ENCODE results near the gene CADM1. TPM values are rescaled to one million over a fixed set of nuclear protein-coding genes. Genes with fewer than 3 reads are reported as not detected.
A peak's percentile ranks its signal among the peaks of the same experiment; 100 is the strongest.

CADM1 gene
- total RNA-seq, 1 donor: 86.5 TPM

DNA sequence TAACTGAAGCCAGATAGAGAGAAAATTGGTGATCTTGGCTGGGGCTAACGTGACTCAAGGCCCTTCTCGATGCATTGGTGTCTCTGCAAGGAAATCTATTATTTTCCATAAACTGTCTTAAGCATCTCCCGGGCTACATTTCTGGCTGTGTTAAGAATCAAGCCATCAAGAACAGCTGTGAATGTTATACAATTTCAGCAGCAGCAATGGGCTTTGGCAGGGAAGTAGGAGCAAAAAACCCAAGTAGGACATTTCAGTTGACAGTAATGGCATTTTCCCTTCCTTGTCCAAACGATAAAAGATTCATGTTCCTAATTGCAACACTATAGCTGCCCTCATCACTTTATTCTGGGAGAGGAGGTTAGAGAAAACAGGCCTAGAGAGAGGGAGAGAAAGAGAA, 335.0 kb downstream of the CADM1 start:
- Histone ChIP-seq H3K9me3 (ENCODE audit: low read depth, low read length) (no peaks in the 10 kb centered on the region), H2AFZ (ENCODE audit: low read length) (no peak overlapping the region), H3K4me3 (ENCODE audit: insufficient read depth, low read length) (no peak overlapping the region), H3K36me3 (ENCODE audit: insufficient read depth, low read length) (no peaks in the 10 kb centered on the region), H4K20me1 (ENCODE audit: insufficient read depth, low read length) (no peaks in the 10 kb centered on the region), H3K4me1 (ENCODE audit: insufficient read depth, low read length) (no peaks in the 10 kb centered on the region), H3K27me3 (ENCODE audit: insufficient read depth, low read length) (no peaks in the 10 kb centered on the region), H3K27ac (ENCODE audit: low read depth, low read length) (no peak overlapping the region), H3K4me2 (ENCODE audit: insufficient read depth, low read length) (no peak overlapping the region), H3K79me2 (ENCODE audit: insufficient read depth, low read length) (no peaks in the 10 kb centered on the region)
- no peak for DNase-seq (ENCODE audit: insufficient read length, low spot score, missing footprints)
- no peak for TF ChIP-seq CTCF (IDR thresholded peaks at IDR 0.05; ENCODE audit: extremely low read depth, low read depth, low read length)

GRCh38 chr11:115168686-115169085, 335.5 kb downstream of the CADM1 start:
- no peak for DNase-seq (ENCODE audit: insufficient read length, low spot score, missing footprints)
- Histone ChIP-seq H3K9me3 (ENCODE audit: low read depth, low read length) (no peaks in the 10 kb centered on the region), H3K4me3 (ENCODE audit: insufficient read depth, low read length) (no peak overlapping the region), H2AFZ (ENCODE audit: low read length) (no peak overlapping the region), H3K79me2 (ENCODE audit: insufficient read depth, low read length) (no peaks in the 10 kb centered on the region), H3K27ac (ENCODE audit: low read depth, low read length) (no peak overlapping the region), H3K4me1 (ENCODE audit: insufficient read depth, low read length) (no peaks in the 10 kb centered on the region), H4K20me1 (ENCODE audit: insufficient read depth, low read length) (no peaks in the 10 kb centered on the region), H3K36me3 (ENCODE audit: insufficient read depth, low read length) (no peaks in the 10 kb centered on the region), H3K4me2 (ENCODE audit: insufficient read depth, low read length) (peak overlapping the region; percentile 2), H3K27me3 (ENCODE audit: insufficient read depth, low read length) (no peaks in the 10 kb centered on the region)
- TF ChIP-seq CTCF (IDR thresholded peaks at IDR 0.05; ENCODE audit: extremely low read depth, low read depth, low read length): no peak

GRCh38 chr11:115168229-115168671, 336.0 kb downstream of the CADM1 start:
- no peak for DNase-seq (ENCODE audit: insufficient read length, low spot score, missing footprints)
- Histone ChIP-seq H3K79me2 (ENCODE audit: insufficient read depth, low read length) (no peaks in the 10 kb centered on the region), H3K4me3 (ENCODE audit: insufficient read depth, low read length) (no peak overlapping the region), H3K9me3 (ENCODE audit: low read depth, low read length) (no peaks in the 10 kb centered on the region), H2AFZ (ENCODE audit: low read length) (no peak overlapping the region), H3K27me3 (ENCODE audit: insufficient read depth, low read length) (no peaks in the 10 kb centered on the region), H3K4me2 (ENCODE audit: insufficient read depth, low read length) (peak overlapping the region; percentile 2), H3K4me1 (ENCODE audit: insufficient read depth, low read length) (no peaks in the 10 kb centered on the region), H4K20me1 (ENCODE audit: insufficient read depth, low read length) (no peaks in the 10 kb centered on the region), H3K36me3 (ENCODE audit: insufficient read depth, low read length) (no peaks in the 10 kb centered on the region), H3K27ac (ENCODE audit: low read depth, low read length) (no peak overlapping the region)
- no peak for TF ChIP-seq CTCF (IDR thresholded peaks at IDR 0.05; ENCODE audit: extremely low read depth, low read depth, low read length)

GRCh38 chr11:115167456-115167855, 336.8 kb downstream of the CADM1 start:
- TF ChIP-seq CTCF (IDR thresholded peaks at IDR 0.05; ENCODE audit: extremely low read depth, low read depth, low read length): no peak
- H3K4me3 ChIP-seq (ENCODE audit: insufficient read depth, low read length): no peak overlapping the region
- H3K27ac ChIP-seq (ENCODE audit: low read depth, low read length): no peak overlapping the region
- H3K27me3 ChIP-seq (ENCODE audit: insufficient read depth, low read length): no peaks in the 10 kb centered on the region
- H3K79me2 ChIP-seq (ENCODE audit: insufficient read depth, low read length): no peaks in the 10 kb centered on the region
- no peaks in the 10 kb centered on the region for H3K4me1 ChIP-seq (ENCODE audit: insufficient read depth, low read length)
- no peak for DNase-seq (ENCODE audit: insufficient read length, low spot score, missing footprints)
- no peaks in the 10 kb centered on the region for H3K9me3 ChIP-seq (ENCODE audit: low read depth, low read length)
- no peak overlapping the region for H2AFZ ChIP-seq (ENCODE audit: low read length)
- H3K36me3 ChIP-seq (ENCODE audit: insufficient read depth, low read length): no peaks in the 10 kb centered on the region
- no peak overlapping the region for H3K4me2 ChIP-seq (ENCODE audit: insufficient read depth, low read length)
- H4K20me1 ChIP-seq (ENCODE audit: insufficient read depth, low read length): no peaks in the 10 kb centered on the region

All from osteoblast (primary cell).